NCI-H1417 (cell line): ENCODE data around the gene MARCO.

Experiments
- DNase-seq, 3 experiments: peaks; one replicate each; lab custom pipeline; 2025; lab: John Stamatoyannopoulos, UW

Gene MARCO

DNA sequence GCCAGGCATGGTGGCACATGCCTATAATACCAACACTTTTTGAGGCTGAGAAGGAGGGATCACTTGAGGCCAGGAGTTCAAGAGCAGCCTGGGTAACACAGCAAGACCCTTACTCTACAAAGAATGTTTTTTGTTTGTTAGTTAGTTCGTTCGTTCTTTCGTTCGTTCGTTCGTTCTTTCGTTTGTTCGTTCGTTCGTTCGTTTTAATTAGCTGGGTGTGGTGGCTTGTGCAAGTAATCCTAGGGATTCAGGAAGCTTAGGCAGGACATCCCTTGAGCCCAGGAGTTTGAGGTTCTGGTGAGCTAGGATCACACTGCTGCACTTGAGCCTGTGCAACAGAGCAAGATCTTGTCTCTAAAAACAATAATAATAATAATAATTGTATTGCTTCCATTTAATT lies 98.7 kb downstream of the MARCO start:
- DNase-seq: no peak
